Prostate gland (tissue), 2 donors: ENCODE data around the gene CDH26. TPM values are rescaled to one million over a fixed set of nuclear protein-coding genes. Genes with fewer than 3 reads are reported as not detected.
A peak's percentile ranks its signal among the peaks of the same experiment; 100 is the strongest.
"Not testable (repeated sequence)": the region's sequence is repeated elsewhere in the genome, so short reads cannot be mapped to it uniquely, and the experiment has no call there.

Experiments used
- DNase-seq: peaks from one replicate; pipeline ENCODE4 v3.0.0-alpha.2; 2019; ENCODE audit warnings: low spot score
- H3K27ac ChIP-seq, 2 donors: fragments of 200-600 bp; sonication (generic); 2 replicates each; pipeline ENCODE4 v1.5.1; 2017 to 2019
- H3K27me3 ChIP-seq: fragments of 200-600 bp; sonication (generic); replicated peaks from 2 replicates; pipeline ENCODE4 v1.5.1; 2019; ENCODE audit not compliant: insufficient read depth
- H3K36me3 ChIP-seq, 2 donors: fragments of 200-600 bp; sonication (generic); 1 replicate in 1 of 2; 2 replicates in 1 of 2; pipeline versions ENCODE4 v1.5.1 to v1.8.1; 2017 to 2019
- H3K4me1 ChIP-seq: fragments of 200-600 bp; sonication (generic); replicated peaks from 2 replicates; pipeline ENCODE4 v1.5.1; 2019
- H3K4me3 ChIP-seq, 2 donors: fragments of 200-600 bp; sonication (generic); 2 replicates each; pipeline ENCODE4 v1.5.1; 2017 to 2019
- H3K9me3 ChIP-seq: fragments of 200-600 bp; sonication (generic); 2 replicates; pipeline ENCODE4 v1.5.1; 2017
- CTCF ChIP-seq, 4 experiments: fragments of 200-600 bp in 2 of 4; fragments of 450-650 bp in 2 of 4; sonication (generic) in 2 of 4; IDR thresholded peaks; 1 replicate in 3 of 4; 2 replicates in 1 of 4; pipeline ENCODE4 v1.5.1; 2016 to 2019; ENCODE audit warnings: antibody characterized with exemption in 4 of 4, mild to moderate bottlenecking in 2 of 4, moderate library complexity in 2 of 4
- POLR2A ChIP-seq: fragments of 450-650 bp; IDR thresholded peaks from one replicate; pipeline ENCODE4 v1.6.1; 2016; ENCODE audit warnings: antibody characterized with exemption, mild to moderate bottlenecking
- POLR2AphosphoS5 ChIP-seq: sonication (generic); formaldehyde crosslinking; IDR thresholded peaks from one replicate; pipeline ENCODE4 v1.6.1; 2017; ENCODE audit warnings: antibody characterized with exemption
- WGBS: methylation state at CpG from one replicate; pipeline ENCODE4 v1.1.5; 2018; 5-methylcytosine and 5-hydroxymethylcytosine counted together
- intact Hi-C: fragments of 100-400 bp; cut with DNase I; formaldehyde crosslinking; loops from one replicate; pipeline ENCODE4 v1.14.2; 2022
- total RNA-seq, 2 donors: library from RNA; depleted of rRNA; stranded (reverse); fragments of >200 nt; gene quantifications; one replicate each; pipeline ENCODE4 v1.1.0, GENCODE V29; 2016

Gene CDH26
- total RNA-seq, 2 donors from 2014 or later, result 11.0 to 30.6 TPM

GRCh38 chr20:60040471-60041162, 82.4 kb downstream of the CDH26 start:
- H3K27ac ChIP-seq, result no peak overlapping the region
- intact Hi-C loops, result no loop called here
- H3K4me1 ChIP-seq, result no peaks in the 10 kb centered on the region
- no peaks in the 10 kb centered on the region for H3K9me3 ChIP-seq
- WGBS, result 97% methylated on average over 8 of the region's 8 CpGs
- no peaks in the 10 kb centered on the region for H3K36me3 ChIP-seq
- no peak for DNase-seq
- no peak for TF ChIP-seq CTCF (IDR thresholded peaks at IDR 0.05)
- no peaks in the 10 kb centered on the region for H3K27me3 ChIP-seq
- no peak overlapping the region for H3K4me3 ChIP-seq

GRCh38 chr20:60041436-60042165, 83.4 kb downstream of the CDH26 start:
- DNase-seq, H3K9me3 ChIP-seq, H3K4me3 ChIP-seq, H3K4me1 ChIP-seq, H3K27ac ChIP-seq, intact Hi-C loops, H3K27me3 ChIP-seq, H3K36me3 ChIP-seq: not testable (repeated sequence)
- WGBS, result 45% methylated on average over 8 of the region's 8 CpGs
- TF ChIP-seq POLR2AphosphoS5, result peak; percentile 26

DNA sequence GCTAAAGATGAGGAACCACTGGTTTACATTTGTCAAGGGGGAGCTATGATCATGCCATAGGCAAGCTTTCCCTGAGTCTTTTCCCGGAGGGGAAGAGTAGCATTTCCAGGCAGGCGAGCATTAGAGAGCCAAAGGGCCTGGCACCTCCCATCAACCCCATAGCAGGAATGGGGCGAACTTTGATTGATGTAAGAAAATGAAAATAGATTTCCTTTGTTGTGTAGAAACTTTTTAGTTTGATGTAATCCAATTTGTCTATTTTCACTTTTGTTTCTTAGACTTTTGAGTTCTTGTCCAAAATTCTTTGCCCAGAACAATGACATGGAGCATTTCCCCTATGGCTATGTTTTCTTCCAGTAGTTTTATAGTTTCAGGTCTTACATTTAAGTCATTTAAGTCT, 85.2 kb downstream of the CDH26 start:
- TF ChIP-seq POLR2AphosphoS5, result no peak
- no peak for TF ChIP-seq POLR2A
- TF ChIP-seq CTCF (IDR thresholded peaks at IDR 0.05), result no peak
- intact Hi-C loops, result no loop called here
- no peak for DNase-seq
- WGBS, result 98% methylated on average over 3 of the region's 3 CpGs
- no peaks in the 10 kb centered on the region for H3K9me3 ChIP-seq
- H3K27me3 ChIP-seq, result no peaks in the 10 kb centered on the region
- H3K27ac ChIP-seq, result no peak overlapping the region
- no peak overlapping the region for H3K4me3 ChIP-seq
- H3K4me1 ChIP-seq, result no peaks in the 10 kb centered on the region
- H3K36me3 ChIP-seq, result no peaks in the 10 kb centered on the region

DNA sequence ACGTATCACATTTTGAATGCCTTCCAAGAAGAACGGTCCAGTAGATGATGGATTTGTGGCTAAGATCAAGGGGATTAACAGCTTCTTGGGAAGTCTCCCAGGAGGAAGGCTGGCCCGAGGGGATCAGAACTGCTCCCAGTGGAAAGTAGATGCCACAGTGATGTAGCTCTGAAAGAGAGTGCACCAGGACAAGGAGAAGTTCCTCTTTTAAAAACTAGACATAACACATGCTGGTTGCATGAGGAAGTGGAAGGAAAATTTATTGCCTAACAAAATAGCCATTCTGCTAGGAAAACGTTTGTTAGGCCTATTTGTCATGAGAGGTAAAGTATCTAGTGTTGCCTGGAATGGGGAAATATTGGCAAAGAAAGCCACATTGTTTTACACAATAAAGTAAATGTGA, 87.8 kb downstream of the CDH26 start:
- H3K4me3 ChIP-seq, result no peak overlapping the region
- intact Hi-C loops, result no loop called here
- H3K4me1 ChIP-seq, result no peaks in the 10 kb centered on the region
- H3K9me3 ChIP-seq, result no peaks in the 10 kb centered on the region
- no peaks in the 10 kb centered on the region for H3K36me3 ChIP-seq
- H3K27ac ChIP-seq, result peak overlapping the region in 1 of 2 donors; percentile 12
- TF ChIP-seq CTCF (IDR thresholded peaks at IDR 0.05) (no peak), POLR2A (no peak), POLR2AphosphoS5 (no peak)
- 1% methylated on average over 4 of the region's 4 CpGs for WGBS
- H3K27me3 ChIP-seq, result no peaks in the 10 kb centered on the region
- DNase-seq, result no peak

- no peaks in the 10 kb centered on the region for H3K9me3 ChIP-seq
- no peaks in the 10 kb centered on the region for H3K27me3 ChIP-seq
- no peak overlapping the region for H3K4me3 ChIP-seq
- no peak for DNase-seq
- TF ChIP-seq POLR2AphosphoS5, result no peak
- TF ChIP-seq POLR2A, result no peak
- TF ChIP-seq CTCF (IDR thresholded peaks at IDR 0.05), result no peak
- WGBS, result 71% methylated on average over 2 of the region's 2 CpGs
- intact Hi-C loops, result no loop called here
- no peaks in the 10 kb centered on the region for H3K36me3 ChIP-seq
- H3K4me1 ChIP-seq, result no peaks in the 10 kb centered on the region
- H3K27ac ChIP-seq, result peak overlapping the region in 1 of 2 donors; percentile 12
These were observed 88.2 kb downstream of the CDH26 start for GRCh38 chr20:60046436-60046835.
